ENCODE results near the gene OSER1. TPM values are rescaled to one million over a fixed set of nuclear protein-coding genes. Genes with fewer than 3 reads are reported as not detected.

OSER1 gene
- total and polyA plus RNA-seq, 2 of the 8 experiments (the other 6 are each of a cell fraction or from before 2014, with no cell fraction given) = 24.5 to 31.8 TPM

DNA sequence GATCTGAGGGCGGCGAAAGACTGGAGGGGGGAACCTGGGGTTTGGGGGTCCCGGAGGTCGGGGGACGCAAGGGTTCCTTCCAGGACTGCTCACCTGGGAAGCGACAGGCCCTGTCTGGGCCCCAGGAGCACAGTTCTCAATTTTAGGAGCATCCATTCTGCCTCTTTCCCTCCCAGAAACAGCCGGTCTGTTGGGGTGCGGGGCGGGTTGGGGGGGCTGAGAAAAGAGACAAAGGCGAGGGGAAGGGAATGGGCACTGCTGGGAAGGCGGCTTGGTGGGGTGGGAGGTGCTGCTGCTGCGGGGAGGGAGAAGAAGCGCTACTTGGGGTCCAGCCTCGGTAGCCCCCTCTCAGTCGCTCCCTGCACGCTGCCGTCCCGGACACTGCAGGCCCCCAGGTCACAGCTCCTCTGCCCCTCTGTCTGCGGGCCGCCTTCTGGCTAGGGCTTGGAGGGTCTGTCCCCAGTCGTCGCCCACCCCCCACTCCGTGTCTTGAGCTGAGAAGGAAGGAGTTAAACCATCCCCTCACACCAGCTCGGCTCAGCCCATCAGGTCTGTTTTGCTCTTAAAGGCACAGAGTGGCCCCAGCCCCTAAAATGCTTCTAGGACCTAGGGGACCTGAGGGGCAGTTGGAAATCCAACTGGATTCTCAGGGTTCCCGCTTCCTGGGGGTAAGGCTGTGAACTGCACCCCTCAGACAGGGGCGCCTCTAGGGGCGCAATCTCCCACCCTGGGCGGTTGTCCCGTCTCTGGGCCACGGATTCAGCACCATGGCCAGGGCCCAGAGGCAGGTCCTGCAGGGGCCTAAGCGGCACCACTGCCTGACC is 37.2 kb upstream of the OSER1 start:
- H2AFZ ChIP-seq (ENCODE audit: low read length) = 0 out of 2 replicates have a peak overlapping the region, but pooled peaks have one; percentile 35
- peak; percentile 76 for FAIRE-seq
- TF ChIP-seq NRF1 (IDR thresholded peaks at IDR 0.05; ENCODE audit: low read depth, low read length) (no peak), TAF7 (optimal IDR thresholded peaks at IDR 0.05; ENCODE audit: borderline replicate concordance, low read depth, low read length) (peak; percentile 55), CTBP2 (IDR thresholded peaks at IDR 0.05; ENCODE audit: borderline replicate concordance, insufficient read depth, insufficient read length, low read length) (no peak), SP1 (IDR thresholded peaks at IDR 0.05; ENCODE audit: low read depth, low read length) (no peak), SP2 (IDR thresholded peaks at IDR 0.05; ENCODE audit: low read length) (no peak), ASH2L (IDR thresholded peaks at IDR 0.05; ENCODE audit: low read length) (no peak), POLR2A (IDR thresholded peaks at IDR 0.05; ENCODE audit: control extremely low read depth in 1 of 2, low read depth in 2 of 2, low read length in 2 of 2) (no peak), PHF8 (conservative IDR thresholded peaks at IDR 0.05; ENCODE audit: low read depth, low read length) (no peak; the same call in 1 of the 2 replicates), RFX5 (IDR thresholded peaks at IDR 0.05; ENCODE audit: borderline replicate concordance, low read depth, low read length) (no peak), POLR2AphosphoS5 (IDR thresholded peaks at IDR 0.05; ENCODE audit: low read depth, low read length) (no peak), RNF2 (IDR thresholded peaks at IDR 0.05; ENCODE audit: borderline replicate concordance, low read depth, low read length, missing control alignments, poor library complexity, severe bottlenecking) (no peak), TBP (IDR thresholded peaks at IDR 0.05; ENCODE audit: low read depth, low read length) (no peak)

More for the DNA sequence above, 37.2 kb upstream of the OSER1 start:
- Histone ChIP-seq H3K23me2 (ENCODE audit: low read depth, low read length) (peaks cover 11% of the 10 kb centered on the region), H3K4me2 (ENCODE audit: insufficient read depth in 1 of 2, low read depth in 2 of 2, low read length in 2 of 2) (peak overlapping the region; percentile 78 to 99), H2BK12ac (ENCODE audit: low read depth, low read length) (no peak overlapping the region), H3K9ac (replicated peaks in 1 of 4; ENCODE audit: extremely low read depth in 1 of 4, low read depth in 3 of 4, low read length in 3 of 4) (no peak overlapping the region; a peak in 1 of 7 replicates), H3K79me1 (ENCODE audit: low read depth, low read length) (no peaks in the 10 kb centered on the region), H2BK5ac (ENCODE audit: low read depth, low read length) (no peak overlapping the region), H4K20me1 (replicated peaks in 1 of 2; ENCODE audit: control insufficient read depth in 1 of 2, insufficient read depth in 2 of 2, low read length in 2 of 2) (peaks cover 0 to 2% of the 10 kb centered on the region in 2 experiments), H3K4me1 (replicated peaks in 1 of 4; ENCODE audit: control insufficient read depth in 3 of 4, insufficient read depth in 4 of 4, low read length in 3 of 4) (peaks cover 0 to 5% (median 0%) of the 10 kb centered on the region in 4 experiments; a peak in 4 of 7 replicates), H3K4ac (replicated peaks; ENCODE audit: insufficient read length, low read depth, low read length) (no peak overlapping the region), H3K23ac (ENCODE audit: insufficient read length) (no peak overlapping the region), H3K27me3 (replicated peaks in 1 of 4; ENCODE audit: control insufficient read depth in 3 of 4, extremely low read depth in 1 of 4, insufficient read depth in 3 of 4, low read length in 3 of 4) (no peaks in the 10 kb centered on the region), H3K18ac (ENCODE audit: extremely low read depth, low read length) (peak overlapping the region; percentile 74; the same call in 1 of the 2 replicates), H3K36me3 (ENCODE audit: control insufficient read depth in 2 of 4, insufficient read depth in 4 of 4, low read length in 3 of 4) (no peaks in the 10 kb centered on the region), H3K9me3 (ENCODE audit: insufficient read depth in 2 of 2, low read depth in 1 of 2, low read length in 1 of 2) (no peaks in the 10 kb centered on the region), H3K27ac (ENCODE audit: low read depth, low read length) (no peak overlapping the region), H3K79me2 (ENCODE audit: control insufficient read depth in 1 of 2, insufficient read depth in 2 of 2, low read length in 2 of 2) (no peaks in the 10 kb centered on the region), H3K56ac (replicated peaks; ENCODE audit: insufficient read length, low read depth, low read length) (no peak overlapping the region), H2BK120ac (replicated peaks; ENCODE audit: low read depth, low read length) (no peak overlapping the region), H4K91ac (replicated peaks; ENCODE audit: insufficient read length, low read length) (no peak overlapping the region), H4K5ac (ENCODE audit: insufficient read length, low read depth, low read length) (no peak overlapping the region), H4K8ac (ENCODE audit: extremely low read depth, insufficient read depth, low read length) (no peak overlapping the region), H2BK15ac (ENCODE audit: low read length) (no peak overlapping the region), H2BK20ac (ENCODE audit: low read length) (no peak overlapping the region), H3K4me3 (ENCODE audit: extremely low read depth in 1 of 4, insufficient read depth in 2 of 4, low read depth in 3 of 4, low read length in 4 of 4) (peak overlapping the region; percentile 77 to 93 (median 84)), H3K14ac (ENCODE audit: insufficient read length) (no peak overlapping the region), H2AK5ac (ENCODE audit: low read depth, low read length) (no peak overlapping the region)
- ChIA-PET CTCF (ENCODE audit: partially characterized antibody) (interaction anchor here (0.7 to 4.7 kb wide), 27 partner anchors 8 to 442 kb away, joined by 3 to 23 read pairs (median 4); no protein-coding TSS in a partner anchor), POLR2A (ENCODE audit: partially characterized antibody) (interaction anchor here (0.6 to 2.2 kb wide), 7 partner anchors 9 to 127 kb away, joined by 3 to 9 read pairs (median 3); partner anchors contain the start of gene OSER1)
- WGBS, 2 experiments (ENCODE audit: extremely low coverage in 1 of 2, insufficient coverage in 1 of 2, insufficient read length in 1 of 2, insufficient replicate concordance in 2 of 2, low coverage in 1 of 2, low lambda C conversion rate in 2 of 2, missing lambda C conversion rate in 1 of 2) = 3% methylated on average over 16 of the region's 31 CpGs; no CpG with 5 or more reads in 1 of the 2 experiments
- DNase-seq (ENCODE audit: low read depth in 1 of 2, low spot score in 2 of 2) = peak; percentile 63 to 96
